ENCODE data around the gene CDK10.

DNA sequence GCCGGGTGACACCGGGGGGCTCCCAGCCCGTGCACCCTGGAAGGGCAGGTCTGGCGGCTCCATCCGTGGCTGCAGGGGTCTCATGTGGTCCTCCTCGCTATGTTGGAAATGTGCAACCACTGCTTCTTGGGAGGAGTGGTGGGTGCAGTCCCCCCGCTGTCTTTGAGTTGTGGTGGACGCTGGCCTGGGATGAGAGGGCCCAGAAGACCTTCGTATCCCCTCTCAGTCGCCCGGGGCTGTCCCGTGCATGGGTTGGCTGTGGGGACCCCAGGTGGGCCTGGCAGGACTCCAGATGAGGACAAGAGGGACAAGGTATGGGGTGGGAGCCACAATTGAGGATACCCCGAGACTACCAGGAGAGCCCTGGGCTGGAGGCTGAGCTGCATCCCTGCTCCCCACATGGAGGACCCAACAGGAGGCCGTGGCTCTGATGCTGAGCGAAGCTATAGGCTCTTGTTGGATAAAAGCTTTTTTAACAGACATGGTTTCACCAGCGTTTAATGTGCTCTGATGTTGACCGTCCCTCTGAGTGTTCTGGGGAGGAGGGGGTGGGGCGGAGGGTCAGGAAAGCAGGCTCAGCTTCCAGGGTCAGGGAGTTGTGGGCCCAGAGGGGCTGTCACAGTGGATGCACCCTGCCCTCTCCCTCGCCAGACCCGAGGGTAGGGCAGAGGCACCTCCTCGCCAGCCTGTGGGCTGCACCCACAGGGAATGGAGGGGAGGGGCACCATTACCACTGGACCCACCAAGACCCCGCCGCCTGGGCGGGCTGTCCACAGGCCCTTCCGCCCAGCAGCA is 9.6 kb downstream of the CDK10 start:
- TF ChIP-seq, protein P1, sequence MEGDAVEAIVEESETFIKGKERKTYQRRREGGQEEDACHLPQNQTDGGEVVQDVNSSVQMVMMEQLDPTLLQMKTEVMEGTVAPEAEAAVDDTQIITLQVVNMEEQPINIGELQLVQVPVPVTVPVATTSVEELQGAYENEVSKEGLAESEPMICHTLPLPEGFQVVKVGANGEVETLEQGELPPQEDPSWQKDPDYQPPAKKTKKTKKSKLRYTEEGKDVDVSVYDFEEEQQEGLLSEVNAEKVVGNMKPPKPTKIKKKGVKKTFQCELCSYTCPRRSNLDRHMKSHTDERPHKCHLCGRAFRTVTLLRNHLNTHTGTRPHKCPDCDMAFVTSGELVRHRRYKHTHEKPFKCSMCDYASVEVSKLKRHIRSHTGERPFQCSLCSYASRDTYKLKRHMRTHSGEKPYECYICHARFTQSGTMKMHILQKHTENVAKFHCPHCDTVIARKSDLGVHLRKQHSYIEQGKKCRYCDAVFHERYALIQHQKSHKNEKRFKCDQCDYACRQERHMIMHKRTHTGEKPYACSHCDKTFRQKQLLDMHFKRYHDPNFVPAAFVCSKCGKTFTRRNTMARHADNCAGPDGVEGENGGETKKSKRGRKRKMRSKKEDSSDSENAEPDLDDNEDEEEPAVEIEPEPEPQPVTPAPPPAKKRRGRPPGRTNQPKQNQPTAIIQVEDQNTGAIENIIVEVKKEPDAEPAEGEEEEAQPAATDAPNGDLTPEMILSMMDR (IDR thresholded peaks at IDR 0.05) = no peak
- TF ChIP-seq POLR2A (IDR thresholded peaks at IDR 0.05) = no peak

Data from tibial nerve (tissue), 3 donors.